Left hindlimb (tissue), 1 donor: Measurements from ENCODE around the gene GRIK4.
"Not testable (repeated sequence)": the region's sequence is repeated elsewhere in the genome, so short reads cannot be mapped to it uniquely, and the experiment has no call there.

ENCODE experiments used
- DNase-seq: peaks from one replicate; pipeline ENCODE4 v3.0.0-alpha.2; 2018

Gene GRIK4

GRCh38 chr11:120787224-120787623 lies 275.7 kb downstream of the GRIK4 start:
- not testable (repeated sequence) for DNase-seq

DNA sequence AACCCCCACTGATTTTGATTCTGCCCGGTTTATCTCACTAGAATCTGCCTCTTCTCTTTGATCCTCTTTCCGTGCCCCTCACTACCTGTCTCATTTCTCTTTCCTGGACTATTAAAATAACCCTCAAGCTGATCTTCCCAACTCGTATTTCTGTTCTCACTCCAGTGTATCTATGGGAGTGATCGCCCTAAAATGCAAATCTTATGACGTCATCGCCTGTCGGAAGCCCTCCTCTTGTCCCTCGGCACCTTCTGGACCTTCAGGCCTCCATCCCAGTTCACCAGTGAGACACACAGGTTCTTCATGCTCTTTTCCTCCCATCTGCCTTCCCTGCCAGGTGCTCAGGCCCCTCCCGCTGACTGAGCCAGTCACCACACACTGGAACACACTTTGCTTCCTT lies 277.8 kb downstream of the GRIK4 start:
- no peak for DNase-seq

DNA sequence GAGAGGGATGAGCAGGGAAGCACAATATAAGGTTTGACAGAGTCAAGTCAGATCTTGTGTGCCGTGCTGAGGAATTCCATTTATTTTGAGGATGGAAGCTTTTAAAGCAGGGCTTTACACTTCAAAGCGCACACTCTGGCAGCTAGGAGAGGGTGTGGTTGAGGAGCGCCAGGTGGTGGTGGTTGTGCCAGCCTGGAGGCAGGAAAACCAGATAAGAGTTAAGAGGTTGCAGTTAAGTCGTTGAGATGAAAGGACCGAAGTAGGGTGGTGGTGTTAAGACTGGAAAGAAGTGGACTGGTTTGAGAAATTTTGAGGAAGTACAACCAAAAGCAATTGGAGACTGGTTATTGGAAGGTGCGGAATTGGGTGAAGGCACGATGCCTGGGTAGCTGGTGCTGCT lies 280.8 kb downstream of the GRIK4 start:
- DNase-seq: no peak

- no peak for DNase-seq
Observed at GRCh38 chr11:120793150-120793549, 281.6 kb downstream of the GRIK4 start.

GRCh38 chr11:120793806-120794479 lies 282.4 kb downstream of the GRIK4 start:
- DNase-seq: no peak

GRCh38 chr11:120794748-120795147 lies 283.2 kb downstream of the GRIK4 start:
- no peak for DNase-seq

DNA sequence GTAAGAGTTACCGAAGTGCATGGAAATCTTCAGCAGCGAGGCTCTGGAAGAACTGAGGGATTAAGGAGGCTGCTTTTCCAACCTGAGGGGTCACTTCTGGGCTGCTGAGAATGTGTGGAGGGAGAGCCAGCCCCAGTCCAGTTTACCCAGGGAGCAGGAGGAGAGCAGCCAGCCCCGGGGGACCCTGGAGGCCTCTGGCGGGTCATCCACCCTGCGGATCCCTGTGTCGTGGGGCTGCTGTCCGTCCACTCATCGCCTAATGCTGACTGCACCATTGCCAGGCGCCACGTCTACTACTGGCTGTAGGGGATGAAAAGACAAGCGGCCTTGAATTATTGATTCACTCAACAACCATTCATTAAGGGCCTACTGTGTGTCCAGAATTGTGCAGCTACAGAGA lies 283.6 kb downstream of the GRIK4 start:
- DNase-seq: no peak

GRCh38 chr11:120797143-120797542 lies 285.6 kb downstream of the GRIK4 start:
- no peak for DNase-seq

DNA sequence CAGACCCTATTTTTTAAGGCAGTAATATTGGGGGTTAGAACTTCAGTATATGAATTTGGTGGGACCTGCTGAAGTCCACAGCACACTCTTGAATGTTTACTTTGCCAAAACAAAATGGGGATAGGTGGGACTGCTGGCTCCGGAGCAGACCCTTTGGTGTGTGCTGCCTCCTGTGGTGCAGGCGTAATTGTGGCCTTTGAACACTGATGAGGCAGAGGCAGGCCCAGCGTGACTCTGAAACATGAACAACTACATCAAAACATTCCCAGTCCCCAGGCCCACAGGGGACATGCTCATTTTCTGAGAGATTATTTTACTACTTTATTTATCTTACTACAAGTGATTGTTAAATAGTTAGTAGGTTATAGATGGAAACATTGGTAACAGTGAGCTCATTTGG lies 287.3 kb downstream of the GRIK4 start:
- DNase-seq: no peak

DNA sequence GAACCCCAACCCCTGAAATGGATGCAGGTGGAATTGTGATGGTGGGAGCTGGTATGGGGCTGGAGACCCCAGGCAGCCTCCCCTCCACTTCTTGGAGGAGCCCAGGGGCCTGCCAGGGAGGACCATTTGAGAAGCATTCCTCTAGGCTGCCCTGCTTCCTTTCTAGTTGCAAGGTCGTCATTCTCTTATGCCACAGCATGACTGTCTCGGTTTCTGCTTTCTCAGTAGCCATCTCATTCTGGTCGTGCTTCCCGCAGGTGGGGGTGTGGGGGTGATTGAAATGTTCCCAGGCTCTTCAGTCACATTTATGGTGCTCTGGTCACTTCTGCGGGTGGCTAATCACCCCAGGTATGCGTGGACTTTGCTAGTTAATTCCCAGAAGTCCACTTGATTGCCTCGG lies 288.7 kb downstream of the GRIK4 start:
- no peak for DNase-seq

DNA sequence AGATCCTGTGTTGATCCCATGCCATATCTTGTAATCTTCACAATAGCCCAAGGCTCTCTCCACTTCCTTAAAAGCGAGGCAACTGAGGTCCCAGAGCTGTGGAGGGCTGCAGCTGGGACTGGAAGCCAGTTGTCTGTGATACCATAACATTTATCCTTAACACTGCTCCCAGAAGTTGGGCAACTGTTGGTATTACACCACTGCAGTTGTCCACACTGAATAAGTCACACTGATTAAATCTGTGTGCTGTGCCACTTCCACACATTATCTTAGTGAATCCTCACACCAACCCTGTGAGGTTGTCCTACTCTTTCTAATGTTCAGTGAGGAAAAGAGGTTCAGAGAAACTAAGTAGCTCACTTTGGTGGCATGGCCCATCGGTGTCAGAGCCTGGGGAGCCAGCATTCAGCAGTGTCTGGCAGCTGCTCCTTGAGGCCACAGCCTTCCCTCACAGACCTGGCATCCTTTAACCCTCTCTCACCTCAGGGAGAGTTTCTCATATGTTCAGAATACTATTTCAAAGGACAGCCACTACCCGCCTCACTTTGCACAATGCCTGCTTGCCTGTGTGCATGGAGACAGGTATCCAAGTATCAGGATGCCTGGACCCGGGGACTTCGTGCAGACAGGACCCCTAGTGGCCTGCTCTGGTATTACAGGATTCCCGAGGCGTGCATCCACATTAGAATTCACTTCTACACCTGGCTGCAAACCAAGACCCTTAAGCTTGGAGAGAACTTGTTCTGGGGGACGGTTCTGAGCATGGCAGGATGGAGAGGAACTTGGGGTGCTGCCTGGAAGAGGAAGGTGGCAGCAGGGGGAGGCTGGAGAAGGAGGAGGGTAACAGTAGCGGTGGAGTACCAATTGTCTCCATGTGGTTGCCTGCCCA lies 290.5 kb downstream of the GRIK4 start:
- DNase-seq: peak; percentile 42

GRCh38 chr11:120805960-120806555 lies 294.5 kb downstream of the GRIK4 start:
- DNase-seq: no peak

DNA sequence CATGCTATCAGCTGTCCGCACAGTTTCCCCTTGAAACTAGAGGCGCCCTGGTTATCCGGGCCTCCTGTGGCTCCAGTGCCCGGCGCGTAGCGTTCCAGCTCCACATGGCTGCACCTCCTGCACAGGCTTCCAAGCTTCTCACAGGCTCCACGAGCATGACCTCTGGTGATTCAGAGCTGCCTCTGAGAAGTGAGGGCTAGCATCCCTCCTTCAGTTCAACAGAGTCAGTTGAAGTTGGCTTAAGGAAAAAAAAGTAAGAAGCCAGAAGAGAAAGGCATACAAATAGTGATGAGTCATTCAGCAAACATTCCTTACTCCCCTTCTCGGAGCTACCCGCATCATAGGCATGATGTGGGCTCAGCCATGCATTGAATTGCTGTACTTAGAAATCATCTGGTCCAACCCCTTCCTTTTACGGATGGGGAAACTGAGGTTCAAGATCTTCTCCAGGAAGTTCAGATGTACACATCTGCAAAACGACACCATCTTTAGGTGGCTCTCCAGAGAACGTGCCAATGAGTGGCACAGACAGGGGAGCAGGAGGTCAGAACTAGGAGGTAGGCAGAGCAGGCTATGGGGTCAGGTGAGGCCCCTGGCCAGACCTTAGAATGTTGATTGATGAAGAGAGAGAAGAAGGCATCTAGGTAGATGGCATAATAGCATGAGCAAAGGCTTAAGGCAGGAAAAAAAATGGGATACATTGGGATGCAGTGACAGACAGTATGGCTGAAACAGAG lies 296.0 kb downstream of the GRIK4 start:
- no peak for DNase-seq

GRCh38 chr11:120808616-120809050 lies 297.1 kb downstream of the GRIK4 start:
- no peak for DNase-seq

GRCh38 chr11:120810251-120810650 lies 298.7 kb downstream of the GRIK4 start:
- no peak for DNase-seq

- no peak for DNase-seq
Observed at GRCh38 chr11:120811199-120811598, 299.7 kb downstream of the GRIK4 start.

DNA sequence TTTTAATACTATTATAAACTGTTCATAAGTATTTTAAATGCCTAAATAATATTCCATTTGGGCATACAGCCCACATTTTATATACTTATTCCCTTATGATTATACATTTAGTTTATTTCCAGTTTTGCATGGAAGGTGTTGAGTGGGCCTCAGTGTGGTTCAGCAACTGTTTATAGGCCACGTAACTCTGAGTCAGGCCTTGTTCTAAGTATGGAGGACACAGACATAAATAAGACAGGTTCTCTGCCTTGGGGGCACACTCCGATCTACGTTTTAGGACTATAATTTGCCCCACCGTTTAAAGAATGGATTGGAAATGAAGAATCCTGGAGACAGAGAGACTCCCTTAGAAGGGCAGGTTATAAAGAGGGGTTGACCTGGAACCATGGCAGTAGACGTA lies 300.2 kb downstream of the GRIK4 start:
- DNase-seq: no peak

DNA sequence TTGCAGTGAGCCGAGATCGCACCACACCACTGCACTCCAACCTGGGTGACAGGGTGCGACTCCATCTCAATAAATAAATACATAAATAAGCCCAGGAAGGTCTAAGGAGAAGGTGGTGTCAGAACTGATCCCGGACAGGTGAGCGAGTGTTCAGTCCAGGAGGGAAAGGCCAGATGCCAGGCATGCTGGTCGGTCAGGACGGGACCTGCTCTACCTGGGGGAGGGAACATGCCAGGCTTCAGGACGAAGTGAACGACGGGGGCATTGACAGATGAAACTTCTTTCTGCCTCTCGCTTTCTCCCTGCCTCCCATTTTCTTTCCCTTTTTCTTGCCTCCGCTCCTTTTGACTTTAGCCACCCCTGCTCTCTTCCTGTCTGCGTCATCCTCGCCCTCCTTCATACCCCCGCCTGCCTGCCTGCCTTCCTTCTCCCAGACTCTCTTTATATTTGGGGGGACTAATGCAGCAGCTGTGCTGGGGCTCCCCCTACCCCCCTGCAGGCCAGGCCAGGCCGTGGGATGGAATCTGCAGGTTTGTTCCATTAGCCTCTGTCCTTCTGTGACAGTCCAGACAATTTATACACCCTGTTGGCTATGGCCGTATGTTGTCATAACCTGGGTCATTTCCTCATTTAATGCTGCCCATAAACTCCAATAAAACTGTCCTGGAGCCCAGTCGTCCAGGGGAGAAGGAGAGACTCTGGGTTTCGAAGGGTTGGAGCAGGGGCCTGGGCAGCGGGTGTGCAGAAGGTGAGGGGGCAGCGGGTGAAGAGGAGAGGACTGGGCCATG lies 303.2 kb downstream of the GRIK4 start:
- DNase-seq: no peak

DNA sequence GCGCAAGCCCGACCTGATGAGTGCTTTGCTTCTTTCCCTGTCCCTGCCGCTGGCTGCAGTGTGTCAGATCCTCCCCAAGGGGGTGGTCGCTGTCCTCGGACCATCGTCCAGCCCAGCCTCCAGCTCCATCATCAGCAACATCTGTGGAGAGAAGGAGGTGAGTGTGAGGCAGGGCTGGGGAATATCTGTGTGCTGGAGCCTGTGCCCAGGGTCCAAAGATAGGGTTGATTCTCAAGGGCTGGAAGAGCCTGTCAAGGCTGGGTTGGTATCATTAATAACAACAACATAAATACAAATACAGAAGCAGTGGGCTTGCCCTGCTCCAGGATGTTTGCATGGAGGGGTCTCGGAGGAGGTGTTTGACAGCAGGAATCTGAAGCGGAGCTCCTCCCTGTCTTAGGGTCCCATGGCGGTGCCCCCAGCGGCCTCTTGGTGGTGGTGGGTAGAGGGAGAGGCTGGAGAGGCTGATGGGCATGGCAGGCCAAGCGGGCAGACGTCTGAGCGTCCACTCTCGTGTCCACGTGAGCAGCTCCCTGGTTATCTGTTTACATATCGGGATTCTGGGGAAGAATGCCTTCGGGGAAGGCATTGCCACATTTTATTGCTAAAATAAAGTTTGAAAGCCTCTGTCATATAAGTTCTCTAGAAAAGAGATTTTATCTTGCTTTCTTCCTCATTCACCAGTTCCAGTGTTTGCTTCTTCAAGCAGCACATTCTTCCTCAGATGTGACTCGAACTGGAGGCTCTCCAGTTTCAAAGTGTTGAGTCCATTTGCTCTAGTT lies 304.0 kb downstream of the GRIK4 start:
- no peak for DNase-seq

DNA sequence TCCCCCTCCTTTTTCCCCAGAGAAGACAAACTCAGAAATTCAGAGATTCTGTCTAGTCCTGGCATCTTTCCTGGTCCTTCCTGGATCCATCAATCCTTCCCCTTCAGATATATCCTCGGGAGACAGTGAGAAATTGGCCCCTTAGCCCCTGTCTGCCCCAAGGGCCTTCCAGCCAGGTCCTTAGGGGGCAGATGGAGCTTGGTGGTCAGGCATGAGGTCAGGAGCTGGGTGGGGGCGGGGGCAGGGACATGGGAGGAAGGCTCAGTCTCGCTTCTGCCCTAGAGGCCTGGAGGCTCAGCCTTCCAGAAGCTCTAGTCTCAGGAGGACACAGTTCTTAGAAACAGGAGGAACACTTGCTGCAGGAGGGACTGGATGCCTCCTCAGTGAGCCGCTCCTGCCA lies 304.6 kb downstream of the GRIK4 start:
- no peak for DNase-seq

- DNase-seq: no peak
Observed at GRCh38 chr11:120816711-120817110, 305.2 kb downstream of the GRIK4 start.

GRCh38 chr11:120817158-120817557 lies 305.6 kb downstream of the GRIK4 start:
- no peak for DNase-seq
